ENCODE measurements around the gene NEU4. TPM values are rescaled to one million over a fixed set of nuclear protein-coding genes. Genes with fewer than 3 reads are reported as not detected.
"Not testable (repeated sequence)": the region's sequence is repeated elsewhere in the genome, so short reads cannot be mapped to it uniquely, and the experiment has no call there.

Gene NEU4
- total RNA-seq, 1 donor from 2014 or later = 0.09 TPM

- no peaks in the 10 kb centered on the region for H4K20me1 ChIP-seq (ENCODE audit: insufficient read depth, low read length)
- H3K79me2 ChIP-seq (ENCODE audit: insufficient read depth, low read length) = no peaks in the 10 kb centered on the region
- H3K36me3 ChIP-seq (ENCODE audit: insufficient read depth, low read length) = no peaks in the 10 kb centered on the region
- no peak overlapping the region for H3K9ac ChIP-seq (ENCODE audit: low read length)
- H3K27me3 Mint-ChIP-seq (ENCODE audit: low read depth, unreplicated experiment) = peaks cover 16% of the 10 kb centered on the region
- peaks cover 6% of the 10 kb centered on the region for H3K4me1 Mint-ChIP-seq (ENCODE audit: low read depth, unreplicated experiment)
- no peaks in the 10 kb centered on the region for H3K9me3 ChIP-seq (ENCODE audit: insufficient read depth, low read depth, low read length)
- peak overlapping the region; percentile 85 for H2AFZ ChIP-seq (ENCODE audit: low read depth, low read length)
- H3K27ac Mint-ChIP-seq (ENCODE audit: unreplicated experiment) = no peak overlapping the region
- no peaks in the 10 kb centered on the region for H3K9me3 Mint-ChIP-seq (ENCODE audit: unreplicated experiment)
- FAIRE-seq = no peak
- no peak for DNase-seq (ENCODE audit: low read depth)
- no peaks in the 10 kb centered on the region for H3K36me3 Mint-ChIP-seq (ENCODE audit: low read depth, unreplicated experiment)
- H3K4me2 ChIP-seq (ENCODE audit: low read length) = peak overlapping the region; percentile 86
- TF ChIP-seq EZH2 (IDR thresholded peaks at IDR 0.05; ENCODE audit: insufficient read depth, low read length) = no peak
- H3K4me3 ChIP-seq (ENCODE audit: insufficient read depth, low read depth, low read length) = peak overlapping the region; percentile 28
- H3K27me3 ChIP-seq (ENCODE audit: insufficient read depth, low read length) = peaks cover 4% of the 10 kb centered on the region
- H3K27ac ChIP-seq (ENCODE audit: low read depth, low read length) = no peak overlapping the region
- H3K4me3 Mint-ChIP-seq (ENCODE audit: unreplicated experiment) = no peak overlapping the region
- H3K4me1 ChIP-seq (ENCODE audit: insufficient read depth, low read length) = peaks cover 16% of the 10 kb centered on the region
Measured at GRCh38 chr2:241804326-241805229, 4.4 kb upstream of the NEU4 start.

- FAIRE-seq; H3K27ac ChIP-seq (ENCODE audit: low read depth, low read length); H3K36me3 Mint-ChIP-seq (ENCODE audit: low read depth, unreplicated experiment); H3K27ac Mint-ChIP-seq (ENCODE audit: unreplicated experiment); H3K4me3 Mint-ChIP-seq (ENCODE audit: unreplicated experiment); H3K27me3 Mint-ChIP-seq (ENCODE audit: low read depth, unreplicated experiment); H3K79me2 ChIP-seq (ENCODE audit: insufficient read depth, low read length); DNase-seq (ENCODE audit: low read depth); H3K4me1 Mint-ChIP-seq (ENCODE audit: low read depth, unreplicated experiment); H3K4me3 ChIP-seq (ENCODE audit: insufficient read depth, low read depth, low read length); H2AFZ ChIP-seq (ENCODE audit: low read depth, low read length); H3K9me3 Mint-ChIP-seq (ENCODE audit: unreplicated experiment); H4K20me1 ChIP-seq (ENCODE audit: insufficient read depth, low read length); H3K9me3 ChIP-seq (ENCODE audit: insufficient read depth, low read depth, low read length); H3K9ac ChIP-seq (ENCODE audit: low read length); H3K36me3 ChIP-seq (ENCODE audit: insufficient read depth, low read length); H3K27me3 ChIP-seq (ENCODE audit: insufficient read depth, low read length); H3K4me2 ChIP-seq (ENCODE audit: low read length): not testable (repeated sequence)
- H3K4me1 ChIP-seq (ENCODE audit: insufficient read depth, low read length) = peaks cover 16% of the 10 kb centered on the region
Measured at GRCh38 chr2:241806217-241806616, 2.8 kb upstream of the NEU4 start.

- Histone ChIP-seq H3K9ac (ENCODE audit: low read length) (no peak overlapping the region), H3K27me3 (ENCODE audit: insufficient read depth, low read length) (peaks cover 4% of the 10 kb centered on the region), H3K9me3 (ENCODE audit: insufficient read depth, low read depth, low read length) (no peaks in the 10 kb centered on the region), H2AFZ (ENCODE audit: low read depth, low read length) (no peak overlapping the region), H3K4me1 (ENCODE audit: insufficient read depth, low read length) (peaks cover 16% of the 10 kb centered on the region), H3K79me2 (ENCODE audit: insufficient read depth, low read length) (no peaks in the 10 kb centered on the region), H4K20me1 (ENCODE audit: insufficient read depth, low read length) (no peaks in the 10 kb centered on the region), H3K4me3 (ENCODE audit: insufficient read depth, low read depth, low read length) (no peak overlapping the region), H3K27ac (ENCODE audit: low read depth, low read length) (no peak overlapping the region), H3K36me3 (ENCODE audit: insufficient read depth, low read length) (no peaks in the 10 kb centered on the region), H3K4me2 (ENCODE audit: low read length) (no peak overlapping the region)
- no peak for DNase-seq (ENCODE audit: low read depth)
- Mint-ChIP-seq H3K27me3 (ENCODE audit: low read depth, unreplicated experiment) (peaks cover 2% of the 10 kb centered on the region), H3K27ac (ENCODE audit: unreplicated experiment) (peak overlapping the region; percentile 80), H3K36me3 (ENCODE audit: low read depth, unreplicated experiment) (no peaks in the 10 kb centered on the region), H3K9me3 (ENCODE audit: unreplicated experiment) (no peaks in the 10 kb centered on the region), H3K4me3 (ENCODE audit: unreplicated experiment) (no peak overlapping the region), H3K4me1 (ENCODE audit: low read depth, unreplicated experiment) (peaks cover 6% of the 10 kb centered on the region)
- TF ChIP-seq EZH2 (IDR thresholded peaks at IDR 0.05; ENCODE audit: insufficient read depth, low read length) (no peak), CTCF (IDR thresholded peaks at IDR 0.05; ENCODE audit: insufficient read depth, low read depth, low read length) (no peak)
- FAIRE-seq = no peak
Measured at GRCh38 chr2:241808051-241808720, 807 bp upstream of the NEU4 start.

All from astrocyte (in vitro differentiated cells and primary cell).